OCI-LY3 (cell line): ENCODE data around the gene LRRC8E.

Source experiments
- CTCF ChIP-seq: fragments of 200-600, 300-600 bp; sonication (generic); IDR thresholded peaks from 2 replicates; pipeline ENCODE4 v1.5.1; 2014; ENCODE audit warnings: antibody characterized with exemption, low read length, low read depth
- EZH2phosphoT487 ChIP-seq: fragments of 200-600 bp; shearing (Covaris generic); IDR thresholded peaks from 2 replicates; pipeline ENCODE4 v1.6.1; 2018; ENCODE audit warnings: antibody characterized with exemption, mixed run types, low read depth

- TF ChIP-seq CTCF (no peak), EZH2phosphoT487 (no peak)
Measured at GRCh38 chr19:7888826-7889217, 512 bp downstream of the LRRC8E start.
